ENCODE data around the gene XPO6.
"Not testable (repeated sequence)": the region's sequence is repeated elsewhere in the genome, so short reads cannot be mapped to it uniquely, and the experiment has no call there.

Gene XPO6

GRCh38 chr16:28149011-28149888, 62.5 kb downstream of the XPO6 start:
- DNase-seq, result no peak

DNA sequence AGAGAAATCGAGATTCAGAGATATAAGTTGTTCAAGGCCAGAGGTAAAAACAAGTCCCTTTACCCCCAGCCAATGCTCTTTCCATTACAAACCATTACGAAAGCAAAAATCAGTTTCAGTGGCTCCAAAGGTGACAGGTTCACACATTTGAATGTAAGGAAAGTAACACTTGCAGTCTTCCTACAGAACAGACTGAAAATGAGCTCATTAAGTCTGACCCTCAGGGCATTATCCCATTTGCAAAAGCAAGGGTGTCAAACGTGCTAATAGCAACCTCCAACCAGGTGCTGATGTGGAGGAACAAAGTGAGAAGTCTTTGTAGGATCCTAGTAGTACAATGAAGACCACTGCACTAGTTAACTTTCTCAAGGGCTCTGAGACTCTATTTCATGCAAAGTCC, 65.2 kb downstream of the XPO6 start:
- no peak for DNase-seq

DNA sequence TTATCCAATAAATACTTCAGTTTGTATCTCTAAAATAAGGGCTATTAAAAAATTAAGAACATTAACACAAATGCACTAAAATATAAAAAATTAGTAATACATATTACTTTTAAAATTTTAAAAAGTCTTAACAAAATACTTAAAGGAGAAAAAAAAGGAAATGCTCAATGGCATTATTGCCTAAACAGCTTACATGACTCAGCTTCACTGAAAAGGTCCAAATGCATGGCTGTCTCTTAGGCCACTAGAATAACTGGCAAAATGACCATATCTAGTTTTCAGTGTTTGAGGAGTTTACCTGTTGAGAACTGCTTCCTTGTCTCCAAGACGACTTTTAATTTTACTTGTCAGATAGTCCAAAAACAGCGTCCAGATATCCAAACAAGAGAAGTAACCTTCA, 66.0 kb downstream of the XPO6 start:
- peak; percentile 31 to 45 for DNase-seq

- peak; percentile 70 to 81 for DNase-seq
These were observed 70.8 kb downstream of the XPO6 start for GRCh38 chr16:28140788-28141618.

GRCh38 chr16:28139530-28139929, 72.2 kb downstream of the XPO6 start:
- no peak for DNase-seq

GRCh38 chr16:28136751-28137434, 74.9 kb downstream of the XPO6 start:
- DNase-seq, result no peak

DNA sequence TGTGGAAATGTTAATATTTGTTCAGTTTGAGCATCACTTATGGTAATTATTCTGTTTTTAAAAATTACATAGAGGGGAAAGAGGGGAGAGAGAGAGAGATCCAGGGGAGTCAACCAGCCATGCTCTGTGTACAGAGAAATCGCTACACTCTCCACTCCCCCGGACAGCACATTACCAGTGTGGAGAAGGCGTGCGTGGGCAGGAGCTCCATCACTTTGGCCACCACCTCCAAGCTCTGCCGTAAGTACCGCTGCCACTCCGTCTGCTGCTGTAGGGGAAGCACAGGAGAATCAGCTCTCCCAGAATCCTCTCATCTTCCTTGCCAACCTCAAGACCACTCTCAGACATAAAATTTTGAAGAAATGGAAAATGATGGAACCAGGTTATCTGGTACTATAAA, 78.1 kb downstream of the XPO6 start:
- DNase-seq, result no peak

DNA sequence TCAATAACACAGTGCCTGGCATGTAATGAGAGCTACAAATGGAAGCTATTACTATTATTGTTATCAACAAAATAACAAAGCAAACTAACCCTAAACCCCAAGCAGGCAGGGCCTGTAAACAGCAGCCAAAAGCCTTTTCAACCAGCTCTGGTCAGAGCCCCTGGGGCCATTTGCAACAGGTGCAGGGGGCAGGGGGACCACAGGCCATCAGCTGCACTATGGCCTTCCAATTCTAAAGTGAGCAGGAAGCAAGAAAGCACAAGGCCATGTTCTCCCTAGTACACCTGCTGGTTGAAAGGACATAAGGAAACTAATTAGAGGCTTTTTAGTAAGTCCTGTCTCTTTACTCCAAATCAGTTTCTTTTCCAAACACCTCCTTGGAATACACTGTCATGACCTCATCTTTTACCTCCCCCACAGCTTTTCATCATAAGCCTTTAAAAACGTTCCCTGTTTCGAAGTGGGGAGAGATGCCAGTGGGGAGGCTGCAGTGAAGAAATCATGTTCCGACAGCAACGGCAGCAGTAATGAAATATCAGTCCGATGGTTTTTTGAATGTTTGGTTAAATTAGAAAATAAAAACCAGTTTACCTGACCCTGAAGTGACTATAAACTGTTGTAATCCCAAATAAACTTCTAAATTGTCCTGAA, 79.9 kb downstream of the XPO6 start:
- no peak for DNase-seq

DNA sequence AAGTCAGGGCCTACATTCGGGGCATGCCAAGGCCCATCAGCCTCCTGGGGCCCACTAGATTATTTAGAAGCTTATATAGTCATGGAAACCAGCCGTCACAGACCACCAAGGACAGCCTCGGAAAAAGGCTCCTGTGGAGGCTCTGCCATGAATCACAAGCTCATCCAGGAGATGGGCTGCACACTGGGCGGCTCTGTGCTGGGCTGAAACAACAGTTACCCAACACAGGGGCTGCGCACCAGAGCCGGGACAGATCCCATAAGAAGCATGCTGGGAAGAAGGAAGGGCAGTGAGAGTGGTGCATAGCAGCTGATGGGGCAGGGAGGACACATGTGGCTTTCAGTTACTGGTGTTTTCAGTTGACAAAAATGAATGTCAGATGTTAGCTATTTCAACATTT, 80.6 kb downstream of the XPO6 start:
- DNase-seq, result no peak

GRCh38 chr16:28130099-28131088, 81.4 kb downstream of the XPO6 start:
- no peak for DNase-seq

- no peak for DNase-seq
These were observed 84.8 kb downstream of the XPO6 start for GRCh38 chr16:28126684-28127620.

DNA sequence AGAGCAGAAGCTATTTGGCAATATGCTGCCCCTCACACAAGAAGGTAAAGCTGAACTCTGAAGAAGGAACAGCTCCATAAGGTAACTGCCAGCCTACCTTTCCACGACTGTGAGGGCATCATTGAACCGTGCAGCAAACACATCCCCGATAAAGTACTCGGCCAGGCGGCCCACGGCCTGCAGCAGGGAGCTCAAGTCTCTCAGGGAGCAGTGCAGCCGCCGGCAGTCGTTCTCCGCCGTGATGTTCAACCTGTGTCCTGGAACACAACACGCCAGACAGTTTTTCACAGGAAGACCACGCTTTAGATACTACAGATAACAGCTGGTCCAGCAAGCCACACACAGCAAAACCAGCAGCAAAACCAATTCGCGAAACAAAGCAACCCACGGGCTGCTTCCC, 86.2 kb downstream of the XPO6 start:
- DNase-seq, result no peak

GRCh38 chr16:28121527-28121926, 90.2 kb downstream of the XPO6 start:
- DNase-seq, result no peak

GRCh38 chr16:28120754-28121153, 91.0 kb downstream of the XPO6 start:
- no peak for DNase-seq

- DNase-seq, result no peak
These were observed 93.1 kb downstream of the XPO6 start for GRCh38 chr16:28118637-28119036.

DNA sequence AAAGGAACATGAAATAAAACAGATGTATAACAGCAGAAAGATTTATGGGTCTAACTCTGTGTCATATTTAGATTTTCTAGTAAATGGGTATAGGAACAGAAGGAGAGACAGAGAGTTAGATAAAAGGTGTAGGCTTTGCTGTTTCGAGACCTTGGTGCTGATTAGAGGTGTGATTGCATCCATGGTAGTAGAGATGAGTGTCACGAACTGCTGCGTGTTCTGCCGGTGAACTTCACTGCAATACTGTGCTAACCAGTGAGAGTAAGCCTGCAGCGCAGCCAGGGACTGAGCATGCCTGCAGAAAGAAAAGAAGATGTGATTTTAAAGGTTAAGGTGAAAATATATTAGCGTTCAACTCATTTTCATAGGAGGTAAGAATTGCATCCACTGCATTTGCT, 94.6 kb downstream of the XPO6 start:
- no peak for DNase-seq

DNA sequence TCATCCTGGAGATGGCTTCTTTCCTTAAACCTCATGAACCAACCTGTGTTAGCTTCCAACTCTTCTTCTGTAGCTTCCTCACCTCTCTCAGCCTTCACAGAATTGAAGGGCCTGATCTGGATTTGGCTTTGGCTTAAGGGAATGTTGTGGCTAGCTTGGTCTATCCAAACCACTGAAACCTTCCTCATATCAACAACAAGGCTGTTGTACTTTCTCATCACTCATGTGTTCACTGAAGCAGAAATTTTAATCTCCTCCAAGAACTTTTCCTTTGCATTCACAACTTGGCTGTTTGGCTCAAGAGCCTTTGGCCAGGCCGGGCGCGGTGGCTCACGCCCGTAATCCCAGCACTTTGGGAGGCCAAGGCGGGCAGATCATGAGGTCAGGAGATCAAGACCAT, 95.9 kb downstream of the XPO6 start:
- DNase-seq, result not testable (repeated sequence)

- no peak for DNase-seq
These were observed 98.9 kb downstream of the XPO6 start for GRCh38 chr16:28112908-28113307.

GRCh38 chr16:28110977-28111376, 100.8 kb downstream of the XPO6 start:
- no peak for DNase-seq

- peak; percentile 11 to 25 for DNase-seq
These were observed 101.3 kb downstream of the XPO6 start for GRCh38 chr16:28110479-28110878.
